Esophagus (tissue), 2 donors: Measurements from ENCODE around the gene MKI67. TPM values are rescaled to one million over a fixed set of nuclear protein-coding genes. Genes with fewer than 3 reads are reported as not detected.
"Not testable (repeated sequence)": the region's sequence is repeated elsewhere in the genome, so short reads cannot be mapped to it uniquely, and the experiment has no call there.

Experiments
- H3K27ac ChIP-seq, 2 donors: one replicate each; pipeline ENCODE4 v1.5.1; 2013; ENCODE audit warnings: low read depth in 2 of 2, mild to moderate bottlenecking in 2 of 2, inconsistent platforms in 1 of 2, low read length in 1 of 2, moderate library complexity in 1 of 2
- H3K27me3 ChIP-seq, 2 donors: one replicate each; pipeline ENCODE4 v1.6.1; 2013; ENCODE audit warnings: low read length in 2 of 2, control low read depth in 1 of 2, mild to moderate bottlenecking in 1 of 2; ENCODE audit not compliant: insufficient read depth in 2 of 2, control insufficient read depth in 1 of 2
- H3K36me3 ChIP-seq, 2 donors: one replicate each; pipeline ENCODE4 v1.6.1; 2013; ENCODE audit warnings: low read length in 1 of 2; ENCODE audit not compliant: control insufficient read depth in 2 of 2, insufficient read depth in 2 of 2
- H3K4me1 ChIP-seq, 2 donors: one replicate each; pipeline ENCODE4 v1.6.1; 2013; ENCODE audit warnings: low read length in 1 of 2; ENCODE audit not compliant: control insufficient read depth in 2 of 2, insufficient read depth in 2 of 2
- H3K4me3 ChIP-seq, 2 donors: one replicate each; pipeline ENCODE4 v1.5.1; 2013; ENCODE audit warnings: low read length in 2 of 2, mild to moderate bottlenecking in 2 of 2, low read depth in 1 of 2, moderate library complexity in 1 of 2
- H3K9me3 ChIP-seq, 2 donors: one replicate each; pipeline ENCODE4 v1.6.1; 2013; ENCODE audit warnings: mild to moderate bottlenecking in 2 of 2, low read depth in 1 of 2, low read length in 1 of 2, moderate library complexity in 1 of 2; ENCODE audit not compliant: control insufficient read depth in 2 of 2, insufficient read depth in 1 of 2
- WGBS, 2 donors: extraction: QIAGEN DNeasy Blood & Tissue Kit; methylation state at CpG; one replicate each; pipeline ENCODE4 v1.1.7; 2013; 5-methylcytosine and 5-hydroxymethylcytosine counted together
- polyA plus RNA-seq, 2 donors: library from polyadenylated mRNA; stranded (reverse); fragments of 200-250 nt; gene quantifications; one replicate each; pipeline ENCODE4 v1.2.3, GENCODE V29; 2013
- donor health status: healthy with polysubstance abuse.
- donor health status: Bipolar disorder and iron deficiency.

MKI67 gene, protein sequence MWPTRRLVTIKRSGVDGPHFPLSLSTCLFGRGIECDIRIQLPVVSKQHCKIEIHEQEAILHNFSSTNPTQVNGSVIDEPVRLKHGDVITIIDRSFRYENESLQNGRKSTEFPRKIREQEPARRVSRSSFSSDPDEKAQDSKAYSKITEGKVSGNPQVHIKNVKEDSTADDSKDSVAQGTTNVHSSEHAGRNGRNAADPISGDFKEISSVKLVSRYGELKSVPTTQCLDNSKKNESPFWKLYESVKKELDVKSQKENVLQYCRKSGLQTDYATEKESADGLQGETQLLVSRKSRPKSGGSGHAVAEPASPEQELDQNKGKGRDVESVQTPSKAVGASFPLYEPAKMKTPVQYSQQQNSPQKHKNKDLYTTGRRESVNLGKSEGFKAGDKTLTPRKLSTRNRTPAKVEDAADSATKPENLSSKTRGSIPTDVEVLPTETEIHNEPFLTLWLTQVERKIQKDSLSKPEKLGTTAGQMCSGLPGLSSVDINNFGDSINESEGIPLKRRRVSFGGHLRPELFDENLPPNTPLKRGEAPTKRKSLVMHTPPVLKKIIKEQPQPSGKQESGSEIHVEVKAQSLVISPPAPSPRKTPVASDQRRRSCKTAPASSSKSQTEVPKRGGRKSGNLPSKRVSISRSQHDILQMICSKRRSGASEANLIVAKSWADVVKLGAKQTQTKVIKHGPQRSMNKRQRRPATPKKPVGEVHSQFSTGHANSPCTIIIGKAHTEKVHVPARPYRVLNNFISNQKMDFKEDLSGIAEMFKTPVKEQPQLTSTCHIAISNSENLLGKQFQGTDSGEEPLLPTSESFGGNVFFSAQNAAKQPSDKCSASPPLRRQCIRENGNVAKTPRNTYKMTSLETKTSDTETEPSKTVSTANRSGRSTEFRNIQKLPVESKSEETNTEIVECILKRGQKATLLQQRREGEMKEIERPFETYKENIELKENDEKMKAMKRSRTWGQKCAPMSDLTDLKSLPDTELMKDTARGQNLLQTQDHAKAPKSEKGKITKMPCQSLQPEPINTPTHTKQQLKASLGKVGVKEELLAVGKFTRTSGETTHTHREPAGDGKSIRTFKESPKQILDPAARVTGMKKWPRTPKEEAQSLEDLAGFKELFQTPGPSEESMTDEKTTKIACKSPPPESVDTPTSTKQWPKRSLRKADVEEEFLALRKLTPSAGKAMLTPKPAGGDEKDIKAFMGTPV (N-terminal part only)
- polyA plus RNA-seq = 1 to 10 TPM; 8.7 to 8.9 TPM

DNA sequence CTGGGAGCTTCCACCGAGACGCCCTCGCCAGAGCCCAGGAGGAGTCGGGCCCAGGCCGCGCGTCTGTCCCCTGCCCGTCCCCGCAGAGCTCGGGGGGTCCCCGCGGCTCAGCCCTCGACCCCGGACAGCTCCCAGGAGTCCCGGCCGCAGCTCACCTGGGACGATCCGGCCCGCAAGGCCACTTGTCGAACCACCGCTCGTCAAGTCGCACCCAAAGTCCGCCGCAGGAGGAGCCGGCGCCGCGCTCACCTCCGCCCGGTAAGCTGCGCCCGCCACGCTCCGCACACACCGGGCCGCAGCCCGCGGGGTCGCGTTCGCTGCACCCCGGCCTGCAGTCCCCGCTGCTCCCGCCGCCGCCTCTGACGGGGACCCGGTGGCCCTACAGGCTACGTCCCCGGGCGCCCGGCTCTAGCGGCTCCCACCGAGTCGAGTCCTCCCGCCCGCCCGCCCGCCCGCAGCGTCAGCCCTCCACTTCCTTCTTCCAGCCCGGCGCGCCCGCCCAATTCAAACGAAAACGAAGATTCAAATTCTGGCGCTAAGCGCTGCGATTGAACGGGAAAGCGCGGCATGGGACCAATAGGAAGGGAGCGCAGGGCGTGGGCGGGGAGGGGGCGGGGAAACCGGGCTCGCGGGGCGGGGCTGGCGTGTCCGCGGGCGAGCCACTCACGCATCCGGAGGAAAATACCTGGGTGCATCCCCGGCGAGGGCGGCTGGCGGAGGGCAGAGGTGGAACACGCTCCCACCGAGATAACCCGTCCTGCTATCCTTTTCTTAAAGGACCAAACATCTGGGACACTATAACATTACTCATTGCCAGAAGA lies at the start of gene MKI67:
Gene MKI67, minus strand, starts transcription at position 480 of the 821 bp plus-strand sequence. CDS start 756 bp downstream, outside the sequence.
- no peaks in the 10 kb centered on the region for H3K9me3 ChIP-seq
- peaks cover 4 to 7% of the 10 kb centered on the region in 2 donors for H3K4me1 ChIP-seq
- H3K36me3 ChIP-seq = no peaks in the 10 kb centered on the region
- H3K27ac ChIP-seq = no peak within 1 kb of the TSS
- no peaks in the 10 kb centered on the region for H3K27me3 ChIP-seq
- 0 to 1% methylated on average over 71 to 95 of the region's 95 CpGs for WGBS, 2 donors
- peak within 1 kb of the TSS; percentile 55 to 75 for H3K4me3 ChIP-seq

DNA sequence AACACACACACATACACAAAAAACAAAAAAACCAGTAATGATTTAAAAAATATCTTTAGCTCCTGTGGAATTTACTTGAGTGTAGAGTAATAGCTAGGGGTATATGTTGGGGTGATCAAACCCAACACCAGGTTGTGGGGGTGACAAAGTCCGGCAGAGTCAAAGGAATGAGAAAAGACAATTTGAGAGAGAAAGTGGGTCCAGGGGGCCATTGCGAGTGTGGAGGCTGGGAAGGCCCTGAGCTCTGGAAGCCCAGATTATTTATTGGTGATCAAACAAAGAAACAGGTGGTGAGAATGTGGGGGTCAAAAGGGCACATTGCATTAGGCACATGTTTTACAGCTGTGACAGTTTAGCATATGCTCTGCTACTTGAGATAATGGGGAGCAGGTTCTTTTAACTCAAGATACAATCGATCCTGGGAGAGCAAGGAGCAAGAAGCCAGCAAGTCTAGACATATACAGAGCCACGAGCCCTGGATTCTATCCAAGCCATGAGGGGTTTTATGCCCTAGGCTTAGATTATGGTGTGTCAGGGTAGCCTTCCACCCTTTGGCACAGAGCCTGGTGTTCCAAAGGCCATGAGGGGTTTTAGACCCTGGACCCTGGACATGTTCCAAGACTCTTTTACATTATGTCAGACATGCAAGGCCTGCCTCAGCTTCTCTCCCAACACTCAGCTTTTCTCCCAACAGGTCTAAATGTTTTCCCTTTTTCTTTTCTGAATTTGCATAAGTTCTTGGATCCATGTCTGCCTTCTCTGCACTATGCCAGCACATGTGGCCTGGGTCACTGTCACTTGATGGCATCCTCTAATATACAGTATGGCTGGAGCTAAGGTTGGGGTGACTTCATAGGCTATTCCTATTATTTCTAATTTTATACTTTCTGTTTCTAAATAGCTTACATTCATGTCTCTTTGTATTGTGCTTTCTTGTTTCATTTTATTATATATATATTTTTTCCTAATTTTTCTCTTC lies 48.6 kb upstream of the MKI67 start:
- peaks cover 0 to 2% of the 10 kb centered on the region in 2 donors for H3K9me3 ChIP-seq
- 65 to 67% methylated on average over 4 of the region's 4 CpGs for WGBS, 2 donors
- no peaks in the 10 kb centered on the region for H3K36me3 ChIP-seq
- H3K27me3 ChIP-seq = no peaks in the 10 kb centered on the region
- H3K27ac ChIP-seq = no peak overlapping the region
- no peaks in the 10 kb centered on the region for H3K4me1 ChIP-seq
- no peak overlapping the region for H3K4me3 ChIP-seq

- no peaks in the 10 kb centered on the region for H3K36me3 ChIP-seq
- no peak overlapping the region for H3K27ac ChIP-seq
- no peaks in the 10 kb centered on the region for H3K27me3 ChIP-seq
- no peaks in the 10 kb centered on the region for H3K4me1 ChIP-seq
- WGBS, 2 donors = 44 to 57% methylated on average over 1 of the region's 1 CpG
- no peak overlapping the region for H3K4me3 ChIP-seq
- peaks cover 0 to 4% of the 10 kb centered on the region in 2 donors for H3K9me3 ChIP-seq
Measured at GRCh38 chr10:128173386-128173785, 47.2 kb upstream of the MKI67 start.

- H3K4me1 ChIP-seq = no peaks in the 10 kb centered on the region
- 67 to 69% methylated on average over 1 of the region's 1 CpG for WGBS, 2 donors
- H3K36me3 ChIP-seq = no peaks in the 10 kb centered on the region
- H3K4me3 ChIP-seq = no peak overlapping the region
- H3K27ac ChIP-seq = no peak overlapping the region
- peaks cover 0 to 4% of the 10 kb centered on the region in 2 donors for H3K9me3 ChIP-seq
- H3K27me3 ChIP-seq = no peaks in the 10 kb centered on the region
Measured at GRCh38 chr10:128172756-128173155, 46.5 kb upstream of the MKI67 start.

GRCh38 chr10:128169811-128170379 lies 43.7 kb upstream of the MKI67 start:
- Histone ChIP-seq H3K4me1 (no peaks in the 10 kb centered on the region), H3K27ac (no peak overlapping the region), H3K4me3 (no peak overlapping the region), H3K9me3 (peaks cover 0 to 2% of the 10 kb centered on the region in 2 donors), H3K36me3 (no peaks in the 10 kb centered on the region), H3K27me3 (no peaks in the 10 kb centered on the region)
- WGBS, 2 donors = 76 to 82% methylated on average over 8 of the region's 8 CpGs

GRCh38 chr10:128167926-128168520 lies 41.8 kb upstream of the MKI67 start:
- Histone ChIP-seq H3K9me3 (peaks cover 0 to 2% of the 10 kb centered on the region in 2 donors), H3K4me3 (no peak overlapping the region)
- 88 to 93% methylated on average over 3 of the region's 3 CpGs for whole genome bisulfite sequencing, 2 donors

GRCh38 chr10:128167123-128167522 lies 40.9 kb upstream of the MKI67 start:
- H3K4me3 ChIP-seq, H3K9me3 ChIP-seq, H3K4me1 ChIP-seq, H3K27ac ChIP-seq, H3K27me3 ChIP-seq, H3K36me3 ChIP-seq: not testable (repeated sequence)
- 93% methylated on average over 6 of the region's 6 CpGs for WGBS, 2 donors

More at GRCh38 chr10:128167926-128168520, 41.8 kb upstream of the MKI67 start:
- Histone ChIP-seq H3K27ac (no peak overlapping the region), H3K36me3 (no peaks in the 10 kb centered on the region), H3K27me3 (no peaks in the 10 kb centered on the region), H3K4me1 (no peaks in the 10 kb centered on the region)

DNA sequence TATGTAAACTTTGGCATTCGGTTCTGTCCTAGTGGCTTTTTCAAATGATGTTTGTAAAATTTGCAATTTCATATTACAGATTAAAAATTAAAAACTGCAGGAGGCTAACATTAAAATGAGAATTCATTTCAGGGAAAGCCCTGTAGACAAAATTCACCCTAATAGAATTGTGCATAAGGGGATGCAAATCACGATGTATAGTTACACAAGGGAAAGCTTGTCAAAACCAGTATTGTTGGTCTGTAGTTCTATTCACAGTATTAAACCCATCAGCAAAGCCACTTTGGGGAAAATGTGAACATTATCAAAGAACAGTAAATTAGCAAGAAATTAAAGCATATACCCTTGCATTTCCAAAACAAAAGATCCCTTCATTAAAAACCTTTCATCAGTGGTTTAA lies 39.9 kb upstream of the MKI67 start:
- Histone ChIP-seq H3K4me3 (no peak overlapping the region), H3K27me3 (no peaks in the 10 kb centered on the region), H3K9me3 (peaks cover 0 to 2% of the 10 kb centered on the region in 2 donors), H3K36me3 (no peaks in the 10 kb centered on the region), H3K27ac (no peak overlapping the region), H3K4me1 (no peaks in the 10 kb centered on the region)
- WGBS, 2 donors = 67 to 76% methylated on average over 2 of the region's 2 CpGs
